ENCODE data around the gene PRKRA.

GRCh38 chr2:178498137-178498536 is 47.2 kb upstream of the PRKRA start:
- TF ChIP-seq, protein P1, sequence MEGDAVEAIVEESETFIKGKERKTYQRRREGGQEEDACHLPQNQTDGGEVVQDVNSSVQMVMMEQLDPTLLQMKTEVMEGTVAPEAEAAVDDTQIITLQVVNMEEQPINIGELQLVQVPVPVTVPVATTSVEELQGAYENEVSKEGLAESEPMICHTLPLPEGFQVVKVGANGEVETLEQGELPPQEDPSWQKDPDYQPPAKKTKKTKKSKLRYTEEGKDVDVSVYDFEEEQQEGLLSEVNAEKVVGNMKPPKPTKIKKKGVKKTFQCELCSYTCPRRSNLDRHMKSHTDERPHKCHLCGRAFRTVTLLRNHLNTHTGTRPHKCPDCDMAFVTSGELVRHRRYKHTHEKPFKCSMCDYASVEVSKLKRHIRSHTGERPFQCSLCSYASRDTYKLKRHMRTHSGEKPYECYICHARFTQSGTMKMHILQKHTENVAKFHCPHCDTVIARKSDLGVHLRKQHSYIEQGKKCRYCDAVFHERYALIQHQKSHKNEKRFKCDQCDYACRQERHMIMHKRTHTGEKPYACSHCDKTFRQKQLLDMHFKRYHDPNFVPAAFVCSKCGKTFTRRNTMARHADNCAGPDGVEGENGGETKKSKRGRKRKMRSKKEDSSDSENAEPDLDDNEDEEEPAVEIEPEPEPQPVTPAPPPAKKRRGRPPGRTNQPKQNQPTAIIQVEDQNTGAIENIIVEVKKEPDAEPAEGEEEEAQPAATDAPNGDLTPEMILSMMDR (IDR thresholded peaks at IDR 0.05), result no peak
- no peak for TF ChIP-seq POLR2A (IDR thresholded peaks at IDR 0.05)

Data from breast epithelium (tissue), 3 donors.